ENCODE results near the gene PPCDC. TPM values are rescaled to one million over a fixed set of nuclear protein-coding genes. Genes with fewer than 3 reads are reported as not detected.

Gene PPCDC
- polyA plus RNA-seq (2013, experiment 1 of 2; ENCODE audit: insufficient read length), result 9.6 TPM
- 9.1 TPM for polyA plus RNA-seq (2013, experiment 2 of 2; ENCODE audit: insufficient read length)

DNA sequence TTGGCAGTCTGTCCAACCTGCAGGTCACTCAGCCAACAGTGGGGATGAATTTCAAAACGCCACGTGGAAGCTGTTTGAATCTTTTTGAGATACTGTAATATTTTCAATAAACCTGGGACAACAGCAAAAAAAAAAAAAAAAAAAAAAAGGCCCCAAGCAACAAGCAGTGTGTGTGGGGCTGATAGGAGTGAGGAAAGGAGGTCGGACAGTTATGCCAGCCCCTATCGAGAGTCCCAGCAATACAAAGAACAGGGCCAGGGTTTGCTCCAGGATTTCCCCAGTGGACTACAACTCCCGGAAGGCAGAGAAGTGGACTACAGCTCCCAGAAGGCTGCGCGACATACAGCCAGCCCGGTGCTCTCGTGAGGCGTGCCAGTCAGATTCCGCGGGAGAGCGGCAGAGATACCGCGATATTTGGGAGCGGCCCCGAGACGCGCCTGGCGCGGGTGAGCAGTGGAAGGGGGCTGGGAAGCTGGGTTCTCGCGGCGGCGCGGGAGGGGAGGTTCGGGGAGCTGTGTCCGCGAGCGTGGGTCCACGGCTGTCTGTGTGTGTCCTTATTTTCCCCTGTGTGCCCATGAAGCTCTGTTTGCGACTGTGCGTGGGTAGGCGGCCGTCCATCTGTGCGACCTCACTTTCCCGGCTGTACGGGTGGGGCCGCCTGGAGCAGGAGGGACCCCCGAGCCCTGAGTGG, at the start of gene PPCDC:
TSS of gene PPCDC (plus strand) at position 410 of the 691 bp plus-strand sequence. CDS start 4,729 bp downstream, outside the sequence.
- DNase-seq, result peak; percentile 97

- DNase-seq, result no peak
Observed at GRCh38 chr15:74976159-74976558, 47.2 kb upstream of the PPCDC start.

DNA sequence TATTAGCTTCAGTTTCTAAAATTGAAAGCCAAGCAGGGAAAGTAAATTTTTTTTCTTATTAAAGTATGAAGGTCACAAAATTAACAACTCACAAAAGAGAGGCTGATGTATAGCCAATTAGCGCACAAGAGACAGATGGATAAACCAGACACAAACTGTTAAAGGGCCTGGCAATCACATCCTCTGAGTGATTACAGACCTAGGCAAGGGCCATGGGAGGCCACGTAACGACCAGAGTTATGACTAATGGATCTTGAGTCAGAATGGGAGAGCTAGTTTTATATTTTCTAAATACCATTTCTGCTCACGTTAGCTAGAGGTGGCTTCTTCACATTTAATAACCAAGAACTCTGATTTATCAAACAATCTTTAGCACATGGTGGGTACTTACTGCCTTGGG, 45.8 kb upstream of the PPCDC start:
- DNase-seq, result no peak

DNA sequence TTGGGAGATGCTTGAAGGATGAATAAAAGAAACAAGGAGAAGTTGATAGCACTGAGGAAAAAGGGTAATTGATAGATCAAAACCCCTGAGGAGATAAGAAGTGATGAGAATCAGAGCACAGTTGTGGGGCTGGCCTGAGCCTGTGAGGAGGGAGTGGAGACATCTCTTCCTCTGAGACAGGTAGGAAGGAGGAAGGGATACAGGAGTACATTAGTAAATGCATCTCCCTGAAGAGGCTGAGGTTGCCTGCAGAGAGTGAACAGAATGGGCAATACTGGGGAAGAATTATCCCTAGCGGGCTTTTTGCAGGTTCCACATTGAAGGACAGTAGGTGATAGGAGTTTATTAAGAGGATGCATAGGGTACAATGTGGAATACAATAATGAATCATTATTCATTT, 45.3 kb upstream of the PPCDC start:
- DNase-seq, result no peak

- no peak for DNase-seq
Observed at GRCh38 chr15:74978503-74978902, 44.9 kb upstream of the PPCDC start.

DNA sequence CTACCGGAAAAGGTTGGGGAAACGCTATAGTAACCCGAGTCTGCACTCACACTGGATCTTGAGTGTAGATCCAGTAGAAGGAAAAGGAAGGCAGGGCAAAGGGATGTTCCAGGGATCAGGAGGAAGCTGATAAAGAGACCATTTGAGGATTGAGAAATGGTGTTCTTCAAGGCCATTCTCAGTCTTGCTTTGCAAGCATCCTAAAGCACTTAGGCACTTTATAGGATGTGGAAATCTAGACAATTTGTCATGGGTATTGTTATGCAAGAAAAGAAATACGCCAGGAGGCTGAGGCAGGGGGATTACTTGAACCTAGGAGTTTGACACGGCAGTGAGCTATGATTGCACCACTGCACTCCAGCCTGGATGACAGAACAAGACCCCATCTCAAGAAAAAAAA, 41.2 kb upstream of the PPCDC start:
- no peak for DNase-seq

GRCh38 chr15:74983725-74984231, 39.6 kb upstream of the PPCDC start:
- no peak for DNase-seq

DNA sequence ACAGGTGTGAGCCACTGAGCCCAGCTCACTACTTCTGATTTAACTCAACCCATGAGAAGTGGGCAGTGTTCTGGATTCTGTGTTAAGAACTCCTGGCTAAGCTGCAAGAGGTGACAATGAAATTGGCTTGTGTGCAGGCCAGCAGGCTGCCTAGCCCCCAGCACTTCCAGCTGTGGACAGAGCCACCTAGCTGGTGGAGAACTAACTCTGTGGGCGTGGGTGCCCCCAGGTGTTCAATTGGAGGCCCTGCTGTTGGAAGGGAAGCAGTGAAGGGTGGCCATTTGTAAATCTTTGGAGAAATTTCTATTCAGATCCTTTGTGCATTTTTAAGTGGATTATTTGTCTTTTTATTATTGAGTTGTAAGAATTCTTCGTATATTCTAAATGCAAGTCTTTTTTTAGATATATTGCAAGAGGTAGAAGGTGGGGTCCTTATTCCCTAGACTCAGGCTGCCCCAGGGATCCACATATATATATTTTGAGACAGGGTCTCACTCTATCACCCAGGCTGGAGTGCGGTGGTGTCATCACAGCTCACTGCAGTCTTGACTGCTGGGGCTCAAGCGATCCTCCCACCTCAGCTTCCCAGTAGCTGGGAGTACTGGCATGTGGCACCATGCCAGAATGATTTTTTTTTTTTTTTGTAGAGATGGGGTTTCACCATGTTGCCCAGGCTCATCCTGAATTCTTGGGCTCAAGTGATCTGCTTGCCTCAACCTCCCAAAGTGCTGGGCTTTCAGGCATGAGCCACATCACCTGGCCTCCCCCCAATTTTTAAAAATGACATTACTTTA, 35.2 kb upstream of the PPCDC start:
- DNase-seq, result peak; percentile 8

GRCh38 chr15:74989527-74989926, 33.9 kb upstream of the PPCDC start:
- DNase-seq, result no peak

DNA sequence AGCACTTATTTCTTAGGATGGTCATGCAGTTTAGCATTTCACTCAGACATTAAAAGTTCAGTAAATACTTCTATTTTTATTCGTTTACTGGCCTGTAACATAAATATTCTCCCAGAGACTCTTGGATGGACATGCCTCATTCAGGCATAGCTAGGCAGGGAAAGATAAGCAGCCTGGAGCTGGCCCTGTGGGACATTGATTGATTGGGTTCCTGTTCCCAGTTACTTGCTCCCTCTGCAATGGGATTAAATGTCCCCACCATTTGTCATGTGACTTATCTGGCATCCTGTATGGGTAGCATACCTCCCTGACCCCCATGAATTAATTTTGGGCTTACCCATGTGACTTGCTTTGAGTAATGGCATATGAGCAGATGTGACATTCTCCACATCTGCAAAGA, 30.8 kb upstream of the PPCDC start:
- DNase-seq, result no peak

GRCh38 chr15:74994236-74994635, 29.2 kb upstream of the PPCDC start:
- no peak for DNase-seq

DNA sequence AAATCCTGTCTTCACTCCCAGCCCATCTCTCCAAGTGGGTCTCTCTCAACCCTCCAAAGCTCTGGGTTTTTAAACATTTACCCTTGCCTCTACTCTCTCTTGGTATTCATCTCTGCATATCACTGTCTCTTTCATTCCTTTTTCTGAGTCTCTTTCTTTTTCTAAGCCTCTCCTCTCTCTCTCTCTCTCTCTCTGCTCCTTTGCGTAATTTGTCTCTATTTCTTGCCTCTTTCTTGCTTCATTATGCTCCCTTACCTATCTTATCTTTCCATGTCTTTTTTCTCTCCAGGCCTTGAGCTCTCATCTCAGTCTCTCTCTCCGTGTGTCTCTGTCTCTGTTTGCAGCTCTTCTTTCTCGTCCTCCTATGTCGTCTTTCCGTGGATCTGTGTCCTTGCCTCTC, 28.7 kb upstream of the PPCDC start:
- DNase-seq, result no peak

DNA sequence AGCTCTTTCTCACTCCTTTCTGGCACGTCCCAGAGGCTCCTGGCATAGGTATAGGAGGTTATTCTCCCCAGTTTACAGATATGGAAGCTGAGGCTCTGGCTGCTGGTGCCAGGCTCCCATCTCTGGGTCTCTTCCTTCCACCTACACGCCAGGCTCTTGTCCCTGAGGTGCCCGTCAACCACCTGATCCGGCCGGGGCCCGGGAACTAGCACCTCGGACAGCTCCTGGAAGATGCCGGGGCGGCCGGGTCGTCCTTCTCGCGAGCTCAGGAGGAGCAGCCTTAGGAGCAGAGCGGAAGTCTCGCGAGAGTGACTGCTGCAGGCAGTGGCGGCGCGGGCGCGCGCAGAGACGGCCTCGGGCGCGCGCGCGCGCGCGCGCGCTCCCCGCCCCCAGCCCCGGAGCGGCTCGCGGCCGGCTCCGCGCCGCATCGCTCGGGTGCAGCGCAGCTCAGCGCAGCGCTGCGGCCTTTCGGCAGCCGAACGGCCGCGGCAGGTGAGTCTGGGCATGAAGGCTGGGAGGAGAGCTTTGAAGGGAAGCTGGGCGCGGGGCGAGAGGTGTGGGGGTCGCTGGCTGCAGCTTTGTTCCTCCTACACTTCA, 28.1 kb upstream of the PPCDC start, which contains the start of gene SCAMP5:
TSS of gene SCAMP5 (plus strand) at position 382 of the 597 bp plus-strand sequence. CDS start 16,277 bp downstream, outside the sequence.
- peak; percentile 92 for DNase-seq

DNA sequence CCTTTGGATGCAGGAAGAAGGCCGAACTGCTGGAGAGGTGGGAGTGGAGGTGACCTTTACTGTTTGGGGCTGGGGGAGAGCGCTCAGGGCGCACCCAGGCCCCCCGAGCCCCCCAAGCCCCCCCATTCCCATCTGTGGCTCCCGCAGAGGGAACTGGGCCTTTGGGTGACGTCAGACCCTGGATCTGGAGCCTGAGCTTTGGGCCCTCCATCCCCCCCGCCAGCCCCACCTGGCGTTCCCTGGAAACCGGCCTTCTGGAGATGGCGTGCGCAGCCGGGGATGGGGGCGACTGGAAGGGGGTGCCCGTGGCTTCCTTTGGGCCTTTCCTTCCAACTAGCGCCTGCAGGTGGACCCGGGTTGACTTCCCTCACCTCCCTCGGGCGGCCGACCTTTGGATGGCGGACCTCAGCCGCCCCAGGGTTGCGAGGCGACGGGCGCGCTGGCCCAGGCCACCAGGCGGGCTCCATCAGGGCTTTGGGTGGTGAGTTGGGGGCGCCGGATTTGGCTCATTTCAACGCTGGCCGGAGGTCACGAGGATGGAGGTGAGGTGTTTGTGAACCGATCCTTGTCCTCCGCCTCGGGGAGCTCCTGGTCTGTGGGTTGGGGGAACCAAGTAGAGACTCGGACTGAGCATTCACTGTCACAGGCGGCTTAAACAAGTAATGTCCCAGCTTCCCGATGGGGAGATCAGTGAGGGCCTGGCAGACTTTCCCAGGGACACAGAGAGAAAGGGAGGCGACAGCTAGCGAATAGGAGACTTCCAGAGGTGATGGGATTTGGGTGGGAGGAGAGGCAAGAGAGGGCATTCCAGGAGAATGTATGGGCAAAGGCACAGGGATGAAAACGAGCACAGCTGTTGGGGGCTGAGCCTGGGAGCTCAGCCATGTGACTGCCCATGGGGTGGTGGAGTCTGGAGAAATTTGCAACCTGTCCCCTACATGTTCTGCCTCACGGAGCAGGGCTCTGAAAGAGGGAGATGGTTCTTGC, 27.3 kb upstream of the PPCDC start:
- DNase-seq, result no peak

DNA sequence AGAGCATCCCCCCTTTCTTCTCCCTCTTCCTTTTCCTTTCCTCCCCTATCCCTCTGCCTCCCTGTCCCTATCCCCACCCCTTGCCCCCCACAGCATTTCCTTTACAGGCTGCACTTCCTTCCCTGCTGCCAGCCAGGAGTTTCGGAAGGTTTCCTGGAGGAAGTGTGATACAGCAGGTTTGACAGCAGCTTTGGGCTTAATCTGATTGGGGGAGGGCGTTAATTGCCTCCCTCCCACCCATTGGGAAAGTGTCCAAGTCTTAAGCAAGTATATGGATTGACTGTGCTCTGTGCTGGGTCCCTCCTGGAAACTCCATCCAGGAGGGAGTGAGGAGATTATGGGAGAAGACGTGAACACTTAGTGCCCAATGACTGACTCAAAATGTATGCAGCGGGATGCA, 26.2 kb upstream of the PPCDC start:
- no peak for DNase-seq

- DNase-seq, result no peak
Observed at GRCh38 chr15:74997543-74997942, 25.8 kb upstream of the PPCDC start.

DNA sequence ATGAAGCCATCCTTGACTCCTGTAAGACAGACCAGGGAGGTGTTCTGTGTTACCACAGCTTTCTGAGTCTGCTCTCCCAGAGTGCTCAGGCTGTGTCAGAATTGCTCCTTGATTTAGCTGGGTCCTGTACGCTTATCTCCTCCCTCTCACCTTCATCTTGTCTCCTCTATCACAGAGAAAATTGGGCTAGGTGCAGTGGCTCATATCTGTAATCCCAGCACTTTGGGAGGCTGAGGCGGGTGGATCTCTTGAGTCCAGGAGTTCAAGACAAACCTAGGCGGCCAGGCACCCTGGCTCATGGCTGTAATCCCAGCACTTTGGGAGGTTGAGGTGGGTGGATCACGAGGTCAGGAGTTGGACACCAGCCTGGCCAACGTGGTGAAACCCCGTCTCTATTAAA, 22.1 kb upstream of the PPCDC start:
- DNase-seq, result no peak

- DNase-seq, result no peak
Observed at GRCh38 chr15:75002398-75002797, 21.0 kb upstream of the PPCDC start.

DNA sequence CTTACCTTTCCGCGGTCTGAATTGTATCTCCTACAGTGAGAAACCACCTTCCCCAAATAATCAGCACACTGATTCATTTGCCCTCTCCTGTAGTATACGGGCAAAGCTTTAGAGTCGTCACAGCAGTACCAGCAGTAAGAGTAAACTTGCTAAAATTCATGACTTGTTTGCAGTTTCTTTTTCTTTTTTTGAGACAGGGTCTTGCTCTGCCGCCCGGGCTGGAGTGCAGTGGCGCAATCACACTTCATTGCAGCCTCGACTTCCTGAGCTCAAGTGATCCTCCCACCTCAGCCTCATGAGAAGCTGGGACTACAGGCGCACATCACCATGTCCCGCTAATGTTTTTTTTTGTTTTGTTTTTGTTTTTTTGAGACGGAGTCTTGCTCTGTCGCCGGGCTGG, 16.2 kb upstream of the PPCDC start:
- DNase-seq, result no peak

DNA sequence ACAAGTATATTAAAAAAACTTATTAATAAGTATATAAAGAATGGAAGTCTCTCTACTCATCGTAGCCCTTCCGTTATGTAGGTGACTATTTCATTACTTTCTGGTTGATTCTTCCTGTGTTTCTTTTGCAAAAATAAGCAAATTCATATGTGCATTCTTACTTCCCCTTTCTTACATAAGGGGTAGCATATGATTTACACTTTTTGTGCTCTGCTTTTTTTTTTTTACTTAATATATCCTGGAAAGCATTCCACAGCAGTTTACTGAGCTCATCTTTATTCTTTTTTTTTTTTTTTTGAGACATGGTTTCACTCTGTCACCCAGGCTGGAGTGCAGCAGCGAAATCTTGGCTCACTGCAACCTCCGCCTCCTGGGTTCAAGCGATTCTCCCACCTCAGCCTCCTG, 15.2 kb upstream of the PPCDC start:
- DNase-seq, result no peak

DNA sequence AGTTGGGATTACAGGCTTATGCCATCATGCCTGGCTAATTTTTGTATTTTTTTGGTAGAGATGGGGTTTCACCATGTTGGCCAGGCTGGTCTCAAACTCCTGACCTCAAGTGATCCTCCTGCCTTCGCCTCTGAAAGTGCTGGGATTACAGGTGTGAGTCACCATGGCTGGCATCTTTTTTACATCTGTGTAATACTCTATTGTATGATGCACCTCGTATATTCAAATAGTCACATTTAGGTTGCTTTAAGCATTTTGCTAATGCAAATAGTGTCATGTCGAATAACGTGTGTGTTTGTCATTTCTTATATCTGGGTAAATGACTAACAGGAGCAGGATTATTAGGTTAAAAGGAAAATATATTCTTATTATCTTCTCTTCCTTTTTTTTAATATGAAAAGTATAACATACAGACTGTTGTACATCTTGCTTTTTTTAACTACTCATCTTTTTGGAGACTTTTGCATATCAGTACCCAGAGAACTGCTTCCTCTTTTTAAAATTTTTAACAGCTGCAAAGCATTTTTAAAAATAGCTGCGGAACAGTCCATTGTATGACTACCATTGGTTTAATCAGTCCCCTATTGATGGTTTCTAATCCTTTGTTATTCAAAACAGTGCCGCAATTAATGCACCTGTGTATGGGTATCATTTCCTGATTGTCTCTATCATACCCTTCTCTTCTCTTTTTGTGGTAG, 14.6 kb upstream of the PPCDC start:
- no peak for DNase-seq

All from fibroblast of skin of scalp (primary cell).